ENCODE results near the gene IGSF8.
A peak's percentile ranks its signal among the peaks of the same experiment; 100 is the strongest.
"Not testable (repeated sequence)": the region's sequence is repeated elsewhere in the genome, so short reads cannot be mapped to it uniquely, and the experiment has no call there.

Gene IGSF8

GRCh38 chr1:160097911-160098851 lies at the start of gene IGSF8:
TSS of gene IGSF8 (minus strand) at chr1:160098619. CDS start at chr1:160098472, 147 bp downstream.
- peak; percentile 87 for DNase-seq

- DNase-seq = no peak
These were observed 49.7 kb upstream of the IGSF8 start for GRCh38 chr1:160148121-160148520.

- no peak for DNase-seq
These were observed 47.7 kb upstream of the IGSF8 start for GRCh38 chr1:160146107-160146506.

- no peak for DNase-seq
These were observed 46.5 kb upstream of the IGSF8 start for GRCh38 chr1:160144921-160145320.

GRCh38 chr1:160143695-160144094 lies 45.3 kb upstream of the IGSF8 start:
- peak; percentile 61 for DNase-seq

GRCh38 chr1:160139840-160140239 lies 41.4 kb upstream of the IGSF8 start:
- DNase-seq = no peak

GRCh38 chr1:160137216-160137862 lies 38.9 kb upstream of the IGSF8 start:
- DNase-seq = no peak

GRCh38 chr1:160136926-160137200 lies 38.4 kb upstream of the IGSF8 start:
- no peak for DNase-seq

GRCh38 chr1:160136121-160136925 lies 37.9 kb upstream of the IGSF8 start:
- DNase-seq = no peak

- DNase-seq = no peak
These were observed 36.6 kb upstream of the IGSF8 start for GRCh38 chr1:160134791-160135572.

GRCh38 chr1:160133990-160134770 lies 35.8 kb upstream of the IGSF8 start:
- no peak for DNase-seq

GRCh38 chr1:160131803-160132565 lies 33.6 kb upstream of the IGSF8 start:
- no peak for DNase-seq

- no peak for DNase-seq
These were observed 32.5 kb upstream of the IGSF8 start for GRCh38 chr1:160130939-160131338.

GRCh38 chr1:160130486-160130885 lies 32.1 kb upstream of the IGSF8 start:
- DNase-seq = no peak

GRCh38 chr1:160129966-160130365 lies 31.5 kb upstream of the IGSF8 start:
- no peak for DNase-seq

- DNase-seq = no peak
These were observed 31.1 kb upstream of the IGSF8 start for GRCh38 chr1:160129558-160129957.

- no peak for DNase-seq
These were observed 30.6 kb upstream of the IGSF8 start for GRCh38 chr1:160129046-160129445.

- DNase-seq = no peak
These were observed 30.2 kb upstream of the IGSF8 start for GRCh38 chr1:160128636-160129035.

GRCh38 chr1:160127865-160128523 lies 29.6 kb upstream of the IGSF8 start:
- no peak for DNase-seq

GRCh38 chr1:160127381-160127780 lies 29.0 kb upstream of the IGSF8 start:
- no peak for DNase-seq

GRCh38 chr1:160126342-160126741 lies 27.9 kb upstream of the IGSF8 start:
- DNase-seq = not testable (repeated sequence)
